ENCODE measurements around the gene RBKS. TPM values are rescaled to one million over a fixed set of nuclear protein-coding genes. Genes with fewer than 3 reads are reported as not detected.

RBKS gene
- total RNA-seq, 4 donors from 2014 or later, result 1.5 to 15.2 (median 15.1) TPM; not detected in 1

DNA sequence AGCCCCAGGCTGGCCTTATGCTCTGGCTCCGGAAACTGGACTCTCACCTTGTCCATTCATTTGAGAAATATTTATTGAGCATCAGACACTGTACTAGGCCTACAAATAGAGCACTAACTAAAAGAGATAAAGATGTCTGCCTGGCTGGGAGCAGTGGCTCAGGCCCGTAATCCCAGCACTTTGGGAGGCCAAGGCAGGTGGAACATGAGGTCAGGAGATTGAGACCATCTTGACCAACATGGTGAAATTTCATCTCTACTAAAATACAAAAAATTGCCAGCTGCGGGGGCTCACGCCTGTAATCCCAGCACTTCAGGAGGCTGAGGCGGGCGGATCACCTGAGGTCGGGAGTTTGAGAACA lies 126.3 kb downstream of the RBKS start:
- Histone ChIP-seq H3K4me1 (peaks cover 0 to 5% (median 4%) of the 10 kb centered on the region in 4 donors), H3K27me3 (no peaks in the 10 kb centered on the region), H3K36me3 (no peaks in the 10 kb centered on the region), H3K9me3 (no peaks in the 10 kb centered on the region), H3K4me3 (no peak overlapping the region), H3K27ac (no peak overlapping the region)
- no peak for DNase-seq
- 90 to 96% methylated on average over 5 to 7 of the region's 7 CpGs for WGBS, 2 donors (ENCODE audit: low coverage in 1 of 2)
- TF ChIP-seq POLR2AphosphoS5 (IDR thresholded peaks at IDR 0.05), result no peak
- TF ChIP-seq, protein P1, sequence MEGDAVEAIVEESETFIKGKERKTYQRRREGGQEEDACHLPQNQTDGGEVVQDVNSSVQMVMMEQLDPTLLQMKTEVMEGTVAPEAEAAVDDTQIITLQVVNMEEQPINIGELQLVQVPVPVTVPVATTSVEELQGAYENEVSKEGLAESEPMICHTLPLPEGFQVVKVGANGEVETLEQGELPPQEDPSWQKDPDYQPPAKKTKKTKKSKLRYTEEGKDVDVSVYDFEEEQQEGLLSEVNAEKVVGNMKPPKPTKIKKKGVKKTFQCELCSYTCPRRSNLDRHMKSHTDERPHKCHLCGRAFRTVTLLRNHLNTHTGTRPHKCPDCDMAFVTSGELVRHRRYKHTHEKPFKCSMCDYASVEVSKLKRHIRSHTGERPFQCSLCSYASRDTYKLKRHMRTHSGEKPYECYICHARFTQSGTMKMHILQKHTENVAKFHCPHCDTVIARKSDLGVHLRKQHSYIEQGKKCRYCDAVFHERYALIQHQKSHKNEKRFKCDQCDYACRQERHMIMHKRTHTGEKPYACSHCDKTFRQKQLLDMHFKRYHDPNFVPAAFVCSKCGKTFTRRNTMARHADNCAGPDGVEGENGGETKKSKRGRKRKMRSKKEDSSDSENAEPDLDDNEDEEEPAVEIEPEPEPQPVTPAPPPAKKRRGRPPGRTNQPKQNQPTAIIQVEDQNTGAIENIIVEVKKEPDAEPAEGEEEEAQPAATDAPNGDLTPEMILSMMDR (IDR thresholded peaks at IDR 0.05), result no peak
- TF ChIP-seq POLR2A (IDR thresholded peaks at IDR 0.05), result no peak
- TF ChIP-seq EP300 (IDR thresholded peaks at IDR 0.05; ENCODE audit: low read depth), result no peak
- intact Hi-C loops (cut with DNase I; ENCODE audit: low total_unique reads), result no loop called here
- in situ Hi-C loops (cut with MboI; ENCODE audit: low pct_ligation_motif_present in 1 of 4, low pct_unique_long_range_greater_than_20kb in 1 of 4, low sequenced_read_pairs in 3 of 4), result loop anchor here in 3 of 4 donors (10.0 to 25.0 kb wide), 2 partner anchors 131 to 648 kb away; partner anchors contain the start of genes BABAM2 (in 1 of the 3) and RBKS (in 1 of the 3)

DNA sequence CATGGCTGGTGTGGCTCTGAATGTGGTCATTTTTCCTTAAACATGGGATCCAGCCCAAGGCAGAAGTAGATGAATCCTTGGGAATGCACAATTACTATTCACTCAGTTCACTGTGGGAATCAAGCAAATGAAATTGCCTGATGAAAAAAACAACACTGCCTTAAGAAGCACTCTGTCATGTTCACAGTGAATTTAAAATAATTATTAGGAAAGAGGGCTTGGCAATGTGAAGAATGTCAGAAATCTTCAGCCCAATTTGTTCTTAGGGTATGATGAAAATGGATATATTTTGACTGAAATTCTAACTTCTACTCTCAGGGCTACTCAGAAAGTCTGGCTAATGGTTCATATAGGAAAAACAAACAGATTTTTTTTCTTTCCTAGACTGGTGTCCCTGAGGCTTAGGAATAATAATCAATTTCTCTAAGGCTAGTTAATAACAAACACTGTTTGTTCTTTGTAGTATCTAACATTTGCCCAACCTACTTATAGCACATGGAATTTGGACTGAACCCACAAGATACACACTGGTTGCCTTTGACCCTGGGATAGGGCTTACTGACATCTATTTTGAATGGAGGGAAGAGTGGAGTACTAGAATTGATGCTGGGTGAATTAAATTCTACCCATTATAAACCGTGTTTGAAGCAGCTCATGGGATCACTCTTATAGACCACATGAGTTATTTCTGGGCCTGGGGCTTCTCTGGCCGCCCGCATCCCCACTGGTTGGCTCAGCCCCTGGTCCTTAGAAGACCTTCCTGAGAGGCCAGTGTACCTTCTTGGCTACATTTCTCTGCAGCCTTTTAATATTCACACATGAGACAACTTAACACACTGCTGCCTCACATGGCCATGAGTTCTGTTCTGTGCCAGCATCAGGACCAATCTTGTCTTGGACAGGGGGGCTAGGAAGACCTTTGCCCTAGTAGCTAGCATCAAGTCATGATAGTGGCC lies 127.0 kb downstream of the RBKS start:
- TF ChIP-seq, protein P1 (IDR thresholded peaks at IDR 0.05), result no peak
- TF ChIP-seq POLR2A (IDR thresholded peaks at IDR 0.05) (no peak), POLR2AphosphoS5 (IDR thresholded peaks at IDR 0.05) (no peak), EP300 (IDR thresholded peaks at IDR 0.05; ENCODE audit: low read depth) (no peak)
- Histone ChIP-seq H3K27ac (no peak overlapping the region), H3K27me3 (no peaks in the 10 kb centered on the region), H3K9me3 (no peaks in the 10 kb centered on the region), H3K4me1 (peaks cover 0 to 5% (median 4%) of the 10 kb centered on the region in 4 donors), H3K4me3 (no peak overlapping the region), H3K36me3 (no peaks in the 10 kb centered on the region)
- DNase-seq, result no peak
- in situ Hi-C loops (cut with MboI; ENCODE audit: low pct_ligation_motif_present in 1 of 4, low pct_unique_long_range_greater_than_20kb in 1 of 4, low sequenced_read_pairs in 3 of 4) (loop anchor here in 3 of 4 donors (10.0 to 25.0 kb wide), 2 partner anchors 132 to 649 kb away; partner anchors contain the start of genes BABAM2 (in 1 of the 3) and RBKS (in 1 of the 3)), intact Hi-C loops (cut with DNase I; ENCODE audit: low total_unique reads) (no loop called here)
- 86% methylated on average over 3 of the region's 3 CpGs; no CpG with 5 or more reads in 1 of the 2 donors for WGBS, 2 donors (ENCODE audit: low coverage in 1 of 2)

DNA sequence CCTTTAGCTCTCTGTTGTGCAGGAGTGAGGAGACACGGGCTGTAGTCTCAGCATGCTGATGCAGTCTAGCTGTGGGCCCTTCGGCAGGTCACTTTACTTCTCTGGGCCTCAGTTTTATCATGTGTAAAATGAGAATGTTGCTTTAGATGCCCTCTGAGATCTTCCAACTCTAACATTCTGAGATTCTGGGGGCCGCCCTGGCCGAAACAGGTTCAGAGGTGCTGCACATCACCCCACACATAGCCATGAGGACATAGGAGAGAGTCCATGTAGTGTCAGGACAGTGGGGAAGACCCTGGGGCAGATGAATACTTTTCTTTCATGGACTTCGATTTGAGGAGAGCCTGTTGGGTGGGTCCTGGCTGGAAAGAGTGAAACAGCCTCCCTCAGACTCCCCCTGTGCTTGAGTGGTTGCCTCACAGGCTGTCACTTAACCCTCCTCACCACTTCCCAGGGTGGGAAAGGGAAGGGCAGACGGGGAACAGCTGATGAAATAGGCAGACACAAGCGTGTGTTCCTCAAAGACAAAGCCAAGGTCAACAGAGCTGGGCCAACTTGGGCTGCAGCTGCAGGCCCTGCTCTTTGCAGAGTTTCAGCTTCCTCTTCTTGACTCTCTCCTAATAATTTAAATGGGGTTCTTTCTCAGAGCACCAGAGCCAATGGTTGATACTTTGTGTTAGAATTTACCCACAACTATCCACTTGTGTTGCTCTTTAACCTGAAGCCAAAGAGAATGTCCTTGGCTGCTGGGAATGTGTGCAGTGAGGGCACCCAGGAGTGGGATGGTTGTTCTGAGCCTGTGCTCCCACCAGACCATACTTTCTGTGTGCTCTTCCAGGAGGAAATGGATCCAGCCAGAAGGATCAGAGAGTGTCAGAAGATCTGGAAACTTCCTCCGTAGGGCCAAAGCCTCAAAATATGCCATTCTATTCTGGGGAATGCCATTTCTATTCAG lies 133.4 kb downstream of the RBKS start:
- H3K4me1 ChIP-seq, result no peaks in the 10 kb centered on the region
- no peak overlapping the region for H3K4me3 ChIP-seq
- H3K27ac ChIP-seq, result peak overlapping the region in 2 of 4 donors; percentile 17 to 38
- no peak for DNase-seq
- 80% methylated on average over 8 of the region's 8 CpGs; no CpG with 5 or more reads in 1 of the 2 donors for WGBS, 2 donors (ENCODE audit: low coverage in 1 of 2)
- no peak for TF ChIP-seq POLR2AphosphoS5 (IDR thresholded peaks at IDR 0.05)
- TF ChIP-seq, protein P1 (IDR thresholded peaks at IDR 0.05), result no peak
- TF ChIP-seq POLR2A (IDR thresholded peaks at IDR 0.05), result no peak
- no peak for TF ChIP-seq EP300 (IDR thresholded peaks at IDR 0.05; ENCODE audit: low read depth)
- in situ Hi-C loops (cut with MboI; ENCODE audit: low pct_ligation_motif_present in 1 of 4, low pct_unique_long_range_greater_than_20kb in 1 of 4, low sequenced_read_pairs in 3 of 4) (loop anchor here in 2 of 4 donors (25.0 kb wide), 1 partner anchor 655 kb away; no protein-coding TSS in a partner anchor), intact Hi-C loops (cut with DNase I; ENCODE audit: low total_unique reads) (no loop called here)
- H3K9me3 ChIP-seq, result no peaks in the 10 kb centered on the region
- no peaks in the 10 kb centered on the region for H3K36me3 ChIP-seq
- H3K27me3 ChIP-seq, result no peaks in the 10 kb centered on the region
